K562 (cell line): ENCODE data around the gene CNOT6. TPM values are rescaled to one million over a fixed set of nuclear protein-coding genes. Genes with fewer than 3 reads are reported as not detected.

Source experiments
- ATAC-seq: fragments of 200-7000 bp; cut with Tn5 transposase; 3 replicates; pipeline ENCODE4 v1.9.1; 2020; ENCODE audit warnings: moderate library complexity
- BruUV-seq: library from RNA; stranded (reverse); fragments of 400-500 nt; replicated peaks from 2 replicates; lab custom pipeline; 2021; lab: Mats Ljungman, UMichigan
- CTCF ChIA-PET: fragments of 300-600 bp; formaldehyde crosslinking; extraction: SDS; loops from one replicate; lab custom pipeline; 2021; ENCODE audit warnings: low intra/inter-chr PET ratio; lab: Yijun Ruan, JAX
- POLR2A ChIA-PET: fragments of 300-600, 350-650 bp; sonication (Branson Sonifier 250); formaldehyde crosslinking; extraction: SDS; loops from one replicate; lab custom pipeline; 2021; ENCODE audit warnings: antibody characterized with exemption, inconsistent platforms; lab: Yijun Ruan, JAX
- DNase-seq, 4 experiments: peaks; one replicate each; pipeline versions ENCODE4 v3.0.0 to v3.0.0-alpha.2; 2011 to 2018; ENCODE audit warnings: low spot score in 3 of 4, mixed read lengths in 3 of 4; ENCODE audit errors: extremely low read depth in 1 of 4
- FAIRE-seq: peaks from 2 replicates; lab custom pipeline; 2011; peaks lifted over from hg19 to GRCh38; lab: Jason Lieb, UNC
- H2AFZ ChIP-seq: 2 replicates; pipeline ENCODE4 v1.6.0; 2011; ENCODE audit warnings: low read depth, low read length, control low read depth, inconsistent platforms
- H3K27ac ChIP-seq: fragments of 200-600 bp; 3 replicates; pipeline ENCODE4 v1.8.0; 2011; ENCODE audit warnings: low read depth, mild to moderate bottlenecking, control low read depth, inconsistent platforms, low read length, moderate library complexity, mixed read lengths; ENCODE audit errors: extremely low read depth
- H3K27me3 ChIP-seq, 2 experiments: fragments of 300-600 bp in 1 of 2; 2 replicates in 1 of 2; 3 replicates in 1 of 2; pipeline versions ENCODE4 v1.6.0 to v1.8.0; 2011; ENCODE audit warnings: inconsistent platforms in 2 of 2, low read length in 2 of 2, mild to moderate bottlenecking in 1 of 2, mixed read lengths in 1 of 2, moderate library complexity in 1 of 2; ENCODE audit not compliant: control insufficient read depth in 2 of 2, insufficient read depth in 2 of 2
- H3K36me3 ChIP-seq: fragments of 300-600 bp; 3 replicates; pipeline ENCODE4 v1.8.0; 2011; ENCODE audit warnings: mild to moderate bottlenecking, low read length, inconsistent platforms; ENCODE audit not compliant: control insufficient read depth, insufficient read depth
- H3K4me1 ChIP-seq, 2 experiments: fragments of 200-600 bp in 1 of 2; replicated peaks in 1 of 2; 2 replicates in 1 of 2; 3 replicates in 1 of 2; pipeline versions ENCODE4 v1.5.1 to v1.8.0; 2011; ENCODE audit warnings: inconsistent platforms in 2 of 2, low read length in 2 of 2, mild to moderate bottlenecking in 1 of 2, mixed read lengths in 1 of 2, moderate library complexity in 1 of 2; ENCODE audit not compliant: control insufficient read depth in 2 of 2, insufficient read depth in 2 of 2
- H3K4me2 ChIP-seq: 2 replicates; pipeline ENCODE4 v1.6.1; 2011; ENCODE audit warnings: low read length, control low read depth, inconsistent platforms, mixed read lengths; ENCODE audit not compliant: insufficient read depth
- H3K4me3 ChIP-seq: fragments of 200-600 bp; sonication (generic), shearing (Covaris generic); 2 replicates; pipeline ENCODE4 v1.5.1; 2016; ENCODE audit warnings: control low read depth, inconsistent platforms
- H3K79me2 ChIP-seq: fragments of 200-600 bp; 3 replicates; pipeline ENCODE4 v1.8.0; 2011; ENCODE audit warnings: low read length, inconsistent platforms; ENCODE audit not compliant: control insufficient read depth, insufficient read depth
- H3K9ac ChIP-seq, 2 experiments: 2 replicates each; pipeline versions ENCODE4 v1.6.0 to v1.6.1; 2011; ENCODE audit warnings: low read depth in 2 of 2, low read length in 2 of 2, control low read depth in 1 of 2, inconsistent platforms in 1 of 2, mild to moderate bottlenecking in 1 of 2, mixed read lengths in 1 of 2; ENCODE audit not compliant: insufficient read depth in 1 of 2
- H3K9me1 ChIP-seq: one replicate; pipeline ENCODE4 v1.6.0; 2011; ENCODE audit warnings: inconsistent platforms, mild to moderate bottlenecking, low read length, moderate library complexity; ENCODE audit not compliant: control insufficient read depth, insufficient read depth
- H3K9me3 ChIP-seq: replicated peaks from 2 replicates; pipeline ENCODE4 v1.5.1; 2011; ENCODE audit warnings: low read depth, low read length, inconsistent platforms; ENCODE audit not compliant: control insufficient read depth, insufficient read depth
- H4K20me1 ChIP-seq: replicated peaks from 2 replicates; pipeline ENCODE4 v1.6.1; 2011; ENCODE audit warnings: low read length, inconsistent platforms, mixed read lengths; ENCODE audit not compliant: control insufficient read depth, insufficient read depth
- HDAC2 ChIP-seq: fragments of 450-650 bp; IDR thresholded peaks from 2 replicates; pipeline ENCODE4 v1.6.1; 2016; ENCODE audit warnings: mild to moderate bottlenecking
- JUNB ChIP-seq: fragments of 450-650 bp; formaldehyde crosslinking; conservative IDR thresholded peaks from 2 replicates; pipeline ENCODE4 v1.4.0; 2020; ENCODE audit warnings: mild to moderate bottlenecking
- NCOA4 ChIP-seq: fragments of 450-650 bp; IDR thresholded peaks from 2 replicates; pipeline ENCODE4 v1.6.1; 2018; ENCODE audit warnings: mild to moderate bottlenecking; ENCODE audit not compliant: partially characterized antibody
- ZKSCAN1 ChIP-seq: fragments of 150-350 bp; IDR thresholded peaks from 2 replicates; pipeline ENCODE4 v1.6.1; 2016; ENCODE audit warnings: low read depth, low read length
- ZNF224 ChIP-seq: sonication (generic); formaldehyde crosslinking; IDR thresholded peaks from 2 replicates; pipeline ENCODE4 v1.8.0; 2022; ENCODE audit warnings: mild to moderate bottlenecking, missing genetic modification reagents
- ZNF436 ChIP-seq: fragments of 250-450, 450-650 bp; sonication (Bioruptor Pico); formaldehyde crosslinking; IDR thresholded peaks from 2 replicates; pipeline ENCODE4 v1.7.0; 2020; ENCODE audit warnings: mild to moderate bottlenecking
- whole genome bisulfite sequencing: fragments of 100-300 bp; shearing (Covaris generic); methylation state at CpG from one replicate; pipeline ENCODE4 v1.1.6; 2016; ENCODE audit warnings: low coverage, mixed read lengths; ENCODE audit not compliant: insufficient coverage; ENCODE audit errors: missing lambda C conversion rate; 5-methylcytosine and 5-hydroxymethylcytosine counted together
- in situ Hi-C: fragments of 300-500 bp; cut with MboI; formaldehyde crosslinking; loops from 4 replicates; pipeline ENCODE4 v1.15.0; 2018; ENCODE audit warnings: inconsistent platforms, mixed read lengths
- intact Hi-C: fragments of 100-400 bp; cut with micrococcal nuclease; formaldehyde crosslinking; loops from 2 replicates; pipeline ENCODE4 v1.14.2; 2022
- polyA plus RNA-seq, 8 experiments: library from polyadenylated mRNA; depleted of rRNA in 4 of 8; stranded (reverse) in 5 of 8; unstranded in 3 of 8; fragments of >200 nt; fragmentation: Nextera tagmentation in 2 of 8; fragmentation: Illumina TruSeq in 1 of 8; extraction: Ambion mirVana in 2 of 8; extraction: Trizol in 1 of 8; gene quantifications; 2 replicates each; pipeline versions ENCODE4 v1.2.1 to v1.2.3, GENCODE V29; 2011 to 2014; ENCODE audit warnings: inconsistent platforms in 1 of 8, missing spikeins in 1 of 8
- total RNA-seq, 7 experiments: library from RNA; depleted of rRNA in 6 of 7; stranded (reverse); fragments of >200 nt in 6 of 7; fragmentation: Illumina TruSeq in 2 of 7; extraction: Trizol in 2 of 7; gene quantifications; 2 replicates each; pipeline versions ENCODE4 v1.2.1 to v1.2.3, GENCODE V29; 2011 to 2021; ENCODE audit warnings: low replicate concordance in 1 of 7
- TF ChIP-seq, protein P1 (sequence below): sonication (generic); formaldehyde crosslinking; IDR thresholded peaks from 2 replicates; pipeline ENCODE4 v1.8.1; 2023; ENCODE audit warnings: mild to moderate bottlenecking, missing genetic modification reagents

The CNOT6 gene
- total and polyA plus RNA-seq, 9 of the 15 experiments (the other 6 are each of a cell fraction or from before 2014, with no cell fraction given), result 4.9 to 32.4 (median 14.0) TPM

DNA sequence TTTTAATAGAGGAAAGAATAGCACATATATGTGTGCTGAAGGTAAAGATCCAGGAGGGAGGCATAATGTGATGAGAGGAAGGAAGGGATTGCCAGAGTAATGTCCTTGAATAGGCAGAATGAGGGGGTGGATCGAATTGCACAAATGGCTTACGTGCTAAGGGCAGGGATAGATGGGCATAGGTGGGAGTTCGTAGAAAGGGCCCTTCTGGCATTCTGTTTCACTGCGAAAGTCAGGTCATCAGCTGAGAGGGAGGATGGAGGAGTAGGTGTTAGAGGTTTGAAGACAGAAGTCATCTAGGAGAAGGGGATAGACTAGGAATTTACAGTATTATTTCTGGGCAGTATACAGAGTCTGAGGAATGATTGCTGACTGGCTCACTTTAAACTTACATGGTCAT is 32.1 kb downstream of the CNOT6 start:
- ATAC-seq (no peak), DNase-seq (no peak), FAIRE-seq (no peak)
- in situ Hi-C loops (no loop called here), intact Hi-C loops (no loop called here)
- H3K27ac ChIP-seq, result no peak overlapping the region
- no peaks in the 10 kb centered on the region for H3K9me3 ChIP-seq
- H3K27me3 ChIP-seq, result no peaks in the 10 kb centered on the region
- no peak overlapping the region for H2AFZ ChIP-seq
- 92% methylated on average over 4 of the region's 4 CpGs for WGBS
- H3K9me1 ChIP-seq, result no peaks in the 10 kb centered on the region
- TF ChIP-seq NCOA4 (no peak), ZKSCAN1 (no peak), ZNF224 (CRISPR knock-in tag) (no peak), JUNB (CRISPR knock-in tag) (no peak), HDAC2 (no peak), ZNF436 (CRISPR knock-in tag) (no peak)
- TF ChIP-seq, protein P1, sequence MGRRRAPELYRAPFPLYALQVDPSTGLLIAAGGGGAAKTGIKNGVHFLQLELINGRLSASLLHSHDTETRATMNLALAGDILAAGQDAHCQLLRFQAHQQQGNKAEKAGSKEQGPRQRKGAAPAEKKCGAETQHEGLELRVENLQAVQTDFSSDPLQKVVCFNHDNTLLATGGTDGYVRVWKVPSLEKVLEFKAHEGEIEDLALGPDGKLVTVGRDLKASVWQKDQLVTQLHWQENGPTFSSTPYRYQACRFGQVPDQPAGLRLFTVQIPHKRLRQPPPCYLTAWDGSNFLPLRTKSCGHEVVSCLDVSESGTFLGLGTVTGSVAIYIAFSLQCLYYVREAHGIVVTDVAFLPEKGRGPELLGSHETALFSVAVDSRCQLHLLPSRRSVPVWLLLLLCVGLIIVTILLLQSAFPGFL (CRISPR knock-in tag), result no peak
- ChIA-PET POLR2A (no interaction called here), CTCF (no interaction called here)
- no peak overlapping the region for H3K9ac ChIP-seq
- peaks cover 13% of the 10 kb centered on the region for H4K20me1 ChIP-seq
- peaks cover 76% of the 10 kb centered on the region for H3K79me2 ChIP-seq
- no TSS peak for BruUV-seq
- peaks cover 0 to 7% of the 10 kb centered on the region in 2 experiments; a peak in 3 of 5 replicates for H3K4me1 ChIP-seq
- H3K4me2 ChIP-seq, result no peak overlapping the region
- peaks cover 27% of the 10 kb centered on the region; the same call in 2 of the 3 replicates for H3K36me3 ChIP-seq
- no peak overlapping the region for H3K4me3 ChIP-seq
